Dendritic cell treated with granulocyte-macrophage colony-stimulating factor and Interleukin-4, amounts not matched to agents 40 ng/mL and 50 ng/mL, for 4 days (primary cell): ENCODE measurements around the gene DACT1.

ENCODE experiments used
- H3K27ac Mint-ChIP-seq: one replicate; pipeline ENCODE4 v1.8.0; 2022; ENCODE audit warnings: mild to moderate bottlenecking, mixed read lengths
- H3K27me3 Mint-ChIP-seq: one replicate; pipeline ENCODE4 v1.8.0; 2022; ENCODE audit warnings: mild to moderate bottlenecking, mixed read lengths
- H3K36me3 Mint-ChIP-seq: one replicate; pipeline ENCODE4 v1.8.0; 2022; ENCODE audit warnings: low read depth, mixed read lengths
- H3K4me1 Mint-ChIP-seq: one replicate; pipeline ENCODE4 v1.8.0; 2022; ENCODE audit warnings: low read depth, mixed read lengths
- H3K4me3 Mint-ChIP-seq: one replicate; pipeline ENCODE4 v1.8.0; 2022; ENCODE audit warnings: mild to moderate bottlenecking, moderate library complexity, mixed read lengths
- H3K9me3 Mint-ChIP-seq: one replicate; pipeline ENCODE4 v1.8.0; 2022; ENCODE audit warnings: mixed read lengths
- intact Hi-C: fragments of 100-400 bp; cut with micrococcal nuclease; formaldehyde crosslinking; loops from one replicate; pipeline ENCODE4 v1.15.0; 2022

Gene DACT1

DNA sequence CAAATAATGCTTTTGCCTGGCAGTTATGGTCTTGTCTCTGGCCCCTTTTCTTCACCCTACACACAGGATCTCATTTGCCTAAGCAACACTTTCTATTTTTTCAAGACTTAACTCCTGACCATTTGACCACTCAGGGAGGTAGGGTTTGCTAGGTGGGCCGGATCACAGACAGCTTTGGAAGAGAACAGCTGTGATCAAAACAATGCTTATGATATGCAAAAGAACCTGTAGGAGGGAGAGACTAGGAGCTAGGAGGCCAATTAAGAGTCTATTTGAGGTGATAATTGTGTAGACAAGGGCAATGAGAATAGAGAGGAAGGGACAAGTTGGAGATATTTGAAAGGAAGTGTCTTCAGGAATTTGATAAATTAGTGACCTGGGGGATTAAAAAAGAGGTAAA lies 12.3 kb upstream of the DACT1 start:
- peaks cover 4% of the 10 kb centered on the region for H3K4me1 Mint-ChIP-seq
- no peaks in the 10 kb centered on the region for H3K9me3 Mint-ChIP-seq
- H3K27ac Mint-ChIP-seq = no peak overlapping the region
- no peak overlapping the region for H3K4me3 Mint-ChIP-seq
- no peaks in the 10 kb centered on the region for H3K27me3 Mint-ChIP-seq
- no peaks in the 10 kb centered on the region for H3K36me3 Mint-ChIP-seq
- intact Hi-C loops = no loop called here

DNA sequence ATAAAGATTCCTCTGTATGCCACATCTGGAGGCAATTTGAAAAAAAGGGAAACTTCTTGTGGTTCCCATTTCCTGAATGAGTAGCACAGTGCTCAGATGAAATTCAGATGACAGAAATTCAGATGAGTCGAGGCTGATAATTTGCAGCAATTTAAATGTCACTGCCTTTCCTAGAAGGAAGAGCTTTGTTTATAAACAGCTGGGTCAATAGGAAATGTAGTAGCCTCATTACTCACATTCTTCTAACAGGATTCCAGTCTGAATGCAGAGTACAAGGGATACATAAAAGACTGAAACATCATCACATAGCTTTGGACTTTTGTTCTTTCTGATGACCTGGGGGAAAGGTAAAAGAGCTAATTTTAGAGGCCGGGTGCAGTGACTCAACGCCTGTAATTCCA lies 11.3 kb upstream of the DACT1 start:
- intact Hi-C loops = no loop called here
- Mint-ChIP-seq H3K4me3 (no peak overlapping the region), H3K4me1 (peaks cover 4% of the 10 kb centered on the region), H3K9me3 (no peaks in the 10 kb centered on the region), H3K27ac (no peak overlapping the region), H3K27me3 (no peaks in the 10 kb centered on the region), H3K36me3 (no peaks in the 10 kb centered on the region)

DNA sequence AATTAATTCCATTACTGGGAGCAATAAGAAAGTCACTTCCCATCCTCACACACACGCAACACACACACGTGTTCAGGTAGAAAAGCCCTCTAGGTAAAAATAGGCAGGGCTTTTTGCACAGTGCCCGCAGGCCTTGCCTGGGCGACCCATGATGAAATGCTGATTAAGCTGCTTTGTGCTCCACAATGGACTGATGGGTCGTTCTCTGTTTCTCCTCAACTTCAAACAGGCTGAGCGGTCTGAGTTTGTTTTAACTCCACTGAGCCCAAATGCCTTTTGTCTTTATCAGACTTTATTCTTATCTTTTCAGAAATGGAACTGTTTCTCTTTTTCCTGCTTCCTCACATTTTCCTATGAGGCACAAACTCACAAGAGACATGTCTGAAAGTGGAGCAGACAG lies 9.4 kb upstream of the DACT1 start:
- intact Hi-C loops = no loop called here
- peaks cover 4% of the 10 kb centered on the region for H3K4me1 Mint-ChIP-seq
- no peak overlapping the region for H3K27ac Mint-ChIP-seq
- H3K4me3 Mint-ChIP-seq = no peak overlapping the region
- H3K36me3 Mint-ChIP-seq = no peaks in the 10 kb centered on the region
- H3K27me3 Mint-ChIP-seq = no peaks in the 10 kb centered on the region
- H3K9me3 Mint-ChIP-seq = no peaks in the 10 kb centered on the region

- H3K4me1 Mint-ChIP-seq = peaks cover 4% of the 10 kb centered on the region
- H3K27me3 Mint-ChIP-seq = no peaks in the 10 kb centered on the region
- intact Hi-C loops = no loop called here
- H3K4me3 Mint-ChIP-seq = no peak overlapping the region
- no peak overlapping the region for H3K27ac Mint-ChIP-seq
- no peaks in the 10 kb centered on the region for H3K9me3 Mint-ChIP-seq
- H3K36me3 Mint-ChIP-seq = no peaks in the 10 kb centered on the region
Observed at GRCh38 chr14:58629281-58629680, 8.5 kb upstream of the DACT1 start.

- Mint-ChIP-seq H3K9me3 (no peaks in the 10 kb centered on the region), H3K4me3 (no peak overlapping the region), H3K27ac (no peak overlapping the region), H3K4me1 (peaks cover 7% of the 10 kb centered on the region), H3K27me3 (peaks cover 17% of the 10 kb centered on the region), H3K36me3 (no peaks in the 10 kb centered on the region)
- intact Hi-C loops = loop anchor here (10.0 kb wide), 1 partner anchor 423 kb away; no protein-coding TSS in a partner anchor
Observed at GRCh38 chr14:58631732-58632131, 6.0 kb upstream of the DACT1 start.

GRCh38 chr14:58633831-58634230 lies 3.9 kb upstream of the DACT1 start:
- intact Hi-C loops = loop anchor here (10.0 kb wide), 1 partner anchor 421 kb away; no protein-coding TSS in a partner anchor
- H3K4me1 Mint-ChIP-seq = peaks cover 19% of the 10 kb centered on the region
- peaks cover 31% of the 10 kb centered on the region for H3K27me3 Mint-ChIP-seq
- H3K4me3 Mint-ChIP-seq = no peak overlapping the region
- no peaks in the 10 kb centered on the region for H3K36me3 Mint-ChIP-seq
- no peak overlapping the region for H3K27ac Mint-ChIP-seq
- H3K9me3 Mint-ChIP-seq = no peaks in the 10 kb centered on the region

- intact Hi-C loops = loop anchor here (5.0 to 10.0 kb wide), 2 partner anchors 393 to 420 kb away; no protein-coding TSS in a partner anchor
- Mint-ChIP-seq H3K27ac (no peak overlapping the region), H3K9me3 (no peaks in the 10 kb centered on the region), H3K4me1 (peaks cover 26% of the 10 kb centered on the region), H3K4me3 (no peak overlapping the region), H3K27me3 (peaks cover 38% of the 10 kb centered on the region), H3K36me3 (no peaks in the 10 kb centered on the region)
Observed at GRCh38 chr14:58634406-58635090, 3.2 kb upstream of the DACT1 start.

- Mint-ChIP-seq H3K4me3 (no peak overlapping the region), H3K27me3 (peaks cover 41% of the 10 kb centered on the region)
Observed at GRCh38 chr14:58635091-58635830, 2.5 kb upstream of the DACT1 start.

DNA sequence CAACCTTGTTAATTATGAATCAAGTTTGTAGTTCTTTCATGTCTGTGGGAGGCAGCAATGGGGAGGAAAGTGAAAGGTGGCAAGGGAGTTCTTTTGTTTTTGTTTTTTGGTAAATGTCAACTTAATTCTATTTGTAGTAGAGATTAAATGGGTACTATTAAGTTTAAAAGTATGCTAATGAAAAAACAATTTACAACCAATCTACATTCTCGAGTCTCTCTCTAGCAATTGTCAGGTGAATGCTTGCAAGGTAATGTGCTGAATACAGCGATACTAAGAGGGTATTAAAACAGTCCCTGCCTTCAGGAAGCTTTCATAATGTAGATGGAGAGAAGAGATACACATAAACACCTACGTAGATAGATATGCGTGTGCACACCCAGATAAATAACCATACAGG lies 1.6 kb upstream of the DACT1 start:
- intact Hi-C loops = loop anchor here (5.0 to 10.0 kb wide), 2 partner anchors 391 to 419 kb away; no protein-coding TSS in a partner anchor
- Mint-ChIP-seq H3K9me3 (no peaks in the 10 kb centered on the region), H3K36me3 (no peaks in the 10 kb centered on the region), H3K27ac (no peak overlapping the region), H3K27me3 (peaks cover 41% of the 10 kb centered on the region), H3K4me1 (peaks cover 27% of the 10 kb centered on the region), H3K4me3 (no peak overlapping the region)

More at GRCh38 chr14:58635091-58635830, 2.5 kb upstream of the DACT1 start:
- intact Hi-C loops = loop anchor here (5.0 to 10.0 kb wide), 2 partner anchors 392 to 420 kb away; no protein-coding TSS in a partner anchor
- no peaks in the 10 kb centered on the region for H3K36me3 Mint-ChIP-seq
- no peaks in the 10 kb centered on the region for H3K9me3 Mint-ChIP-seq
- H3K4me1 Mint-ChIP-seq = peaks cover 27% of the 10 kb centered on the region
- H3K27ac Mint-ChIP-seq = no peak overlapping the region

DNA sequence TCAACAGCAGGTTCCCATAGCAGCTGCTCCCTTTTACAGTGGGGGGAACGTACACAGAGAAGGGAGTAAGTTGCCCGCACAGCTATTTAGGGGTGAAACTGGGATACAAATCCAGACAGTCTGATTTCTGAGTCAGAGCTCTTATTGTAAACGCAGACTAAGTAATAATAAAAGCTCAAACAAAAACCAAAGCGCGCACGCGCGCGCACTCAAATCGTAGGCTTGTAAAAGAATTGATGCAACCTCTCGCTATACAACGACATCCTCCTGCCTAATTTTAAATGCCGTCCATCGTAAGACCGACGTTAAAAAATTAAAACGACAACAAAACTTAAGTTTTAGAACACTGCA lies 747 bp upstream of the DACT1 start:
- Mint-ChIP-seq H3K36me3 (no peaks in the 10 kb centered on the region), H3K9me3 (no peaks in the 10 kb centered on the region), H3K27ac (peak overlapping the region; percentile 38), H3K27me3 (peaks cover 41% of the 10 kb centered on the region), H3K4me3 (peak overlapping the region; percentile 80), H3K4me1 (peaks cover 27% of the 10 kb centered on the region)
- intact Hi-C loops = loop anchor here (5.0 to 10.0 kb wide), 2 partner anchors 390 to 418 kb away; no protein-coding TSS in a partner anchor

- Mint-ChIP-seq H3K27ac (peak overlapping the region; percentile 39), H3K36me3 (no peaks in the 10 kb centered on the region), H3K9me3 (no peaks in the 10 kb centered on the region), H3K4me1 (peaks cover 29% of the 10 kb centered on the region), H3K4me3 (peak overlapping the region; percentile 74), H3K27me3 (peaks cover 41% of the 10 kb centered on the region)
- intact Hi-C loops = loop anchor here (5.0 to 10.0 kb wide), 2 partner anchors 389 to 416 kb away; no protein-coding TSS in a partner anchor
Observed at GRCh38 chr14:58638231-58639197, 752 bp downstream of the DACT1 start.

DNA sequence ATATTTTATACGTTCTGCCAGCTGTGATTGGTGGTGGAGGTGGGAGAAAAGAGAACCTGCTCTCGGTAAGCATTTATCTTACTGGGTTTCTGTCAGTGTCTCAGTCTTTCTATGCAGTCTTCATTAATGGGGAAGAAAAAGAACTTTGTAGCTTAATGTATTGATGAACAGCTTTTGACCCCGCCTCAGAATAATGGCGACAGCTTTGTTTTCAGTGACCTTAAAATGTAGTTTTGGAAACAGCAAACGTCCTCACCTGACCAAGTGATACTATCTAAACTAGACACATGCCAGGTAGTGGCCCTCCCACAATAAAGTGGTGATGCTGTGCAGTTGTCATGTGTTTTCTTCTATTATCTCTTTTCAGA lies 1.4 kb downstream of the DACT1 start:
- peak overlapping the region; percentile 39 for H3K27ac Mint-ChIP-seq
- H3K36me3 Mint-ChIP-seq = no peaks in the 10 kb centered on the region
- H3K4me1 Mint-ChIP-seq = peaks cover 32% of the 10 kb centered on the region
- H3K27me3 Mint-ChIP-seq = peaks cover 41% of the 10 kb centered on the region
- intact Hi-C loops = loop anchor here (5.0 to 10.0 kb wide), 2 partner anchors 388 to 416 kb away; no protein-coding TSS in a partner anchor
- H3K9me3 Mint-ChIP-seq = no peaks in the 10 kb centered on the region
- peak overlapping the region; percentile 74 for H3K4me3 Mint-ChIP-seq

DNA sequence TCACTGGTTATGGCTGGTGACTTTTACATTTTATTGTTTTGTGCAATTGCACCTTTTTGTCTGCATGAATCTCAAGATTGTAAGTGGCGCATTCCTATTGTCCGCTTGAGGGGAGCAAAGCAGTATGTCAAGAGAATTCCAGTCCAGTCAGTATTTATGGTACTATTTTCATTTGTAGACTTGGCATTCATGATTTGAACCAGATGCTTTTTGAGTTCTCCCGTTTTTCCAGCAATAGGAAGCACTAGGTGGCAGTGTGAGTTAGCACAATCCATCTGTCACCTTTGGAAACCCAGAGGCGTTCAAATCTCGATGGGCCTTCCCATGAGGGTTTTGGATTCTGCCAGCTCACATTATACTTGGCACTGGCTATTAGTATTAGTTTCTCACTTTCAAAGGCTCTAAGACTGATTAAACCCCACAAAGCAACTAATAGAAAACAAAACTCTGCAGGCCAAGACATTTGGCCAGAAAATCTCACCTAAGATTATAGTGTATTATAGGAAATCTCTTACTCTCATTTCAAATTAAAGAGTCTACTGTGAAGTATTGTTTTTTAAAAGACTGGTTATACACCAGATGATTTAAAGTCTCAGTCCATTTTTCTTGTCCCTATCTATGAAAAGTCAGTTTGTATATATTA lies 2.2 kb downstream of the DACT1 start:
- Mint-ChIP-seq H3K27ac (no peak overlapping the region), H3K4me1 (peaks cover 29% of the 10 kb centered on the region), H3K4me3 (no peak overlapping the region), H3K36me3 (no peaks in the 10 kb centered on the region), H3K9me3 (no peaks in the 10 kb centered on the region), H3K27me3 (peaks cover 36% of the 10 kb centered on the region)
- intact Hi-C loops = loop anchor here (5.0 to 10.0 kb wide), 4 partner anchors 107 to 415 kb away; no protein-coding TSS in a partner anchor
